ENCODE measurements around the gene PPP6R2. TPM values are rescaled to one million over a fixed set of nuclear protein-coding genes. Genes with fewer than 3 reads are reported as not detected.

The PPP6R2 gene
- total and polyA plus RNA-seq, 2 donors (not counting 3 experiments of a cell fraction or from before 2014, with no cell fraction given): 38.6 to 54.6 TPM

DNA sequence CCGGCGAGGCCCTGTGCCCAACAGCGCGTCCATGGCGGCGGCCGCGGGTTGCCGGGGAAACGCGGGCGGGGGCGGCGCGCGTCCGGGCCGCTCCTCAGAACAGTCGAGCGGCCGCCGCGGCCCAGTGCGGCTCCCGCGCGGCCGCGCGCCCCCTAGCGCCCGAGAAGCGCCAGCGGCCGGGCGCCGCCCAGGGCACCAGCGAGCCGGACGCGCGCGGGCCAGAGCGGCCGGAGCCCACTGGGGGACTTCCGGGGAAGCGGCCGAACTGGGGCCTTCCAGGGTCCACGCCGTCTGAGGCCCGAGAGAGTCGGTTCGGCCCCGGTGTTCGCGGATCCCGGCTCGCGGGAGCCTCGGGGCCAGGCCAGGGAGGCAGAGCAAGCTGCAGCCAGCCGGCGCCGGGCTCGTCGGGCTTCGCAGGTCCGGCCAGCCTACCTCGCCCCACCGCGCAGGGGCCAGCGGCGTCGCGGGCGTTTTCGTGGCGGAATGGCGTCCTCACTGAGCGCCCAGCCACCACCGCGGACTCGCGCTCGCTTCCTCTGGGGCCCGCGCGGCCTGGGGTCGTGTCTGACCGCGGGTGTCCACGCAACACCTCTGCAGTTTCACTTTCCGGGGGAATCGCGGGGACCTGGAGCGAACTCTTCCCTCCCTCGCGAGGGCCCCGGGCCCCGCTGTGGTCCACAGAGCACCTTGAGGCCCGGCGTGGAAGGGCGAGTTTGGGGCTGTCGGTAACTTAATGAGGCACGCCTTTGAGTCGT lies 16.0 kb upstream of the PPP6R2 start, which contains the start of gene DENND6B:
Gene DENND6B (minus strand): TSS at position 57 of the 755 bp plus-strand sequence. CDS start 24 bp downstream, at position 33.
- dilution Hi-C loops (cut with MboI; ENCODE audit: extremely low pct_ligation_motif_present, low sequenced_read_pairs) (no loop called here), intact Hi-C loops (cut with micrococcal nuclease) (loop anchor here (1.0 to 2.0 kb wide), 6 partner anchors 16 to 75 kb away; partner anchors contain the start of genes MAPK11 and PPP6R2)
- Histone ChIP-seq H4K20me1 (replicated peaks; ENCODE audit: control insufficient read depth, extremely low read depth, insufficient read depth, low read length) (no peaks in the 10 kb centered on the region), H3K4me2 (ENCODE audit: insufficient read depth, low read length) (peak within 1 kb of the TSS; percentile 81), H3K27ac (ENCODE audit: insufficient read depth, low read depth, low read length) (peak within 1 kb of the TSS; percentile 70), H3K79me2 (ENCODE audit: control insufficient read depth, insufficient read depth, low read length) (no peaks in the 10 kb centered on the region), H3K9me3 (replicated peaks; ENCODE audit: control insufficient read depth, insufficient read depth, low read length) (no peaks in the 10 kb centered on the region), H3K9ac (replicated peaks; ENCODE audit: extremely low read depth, insufficient read depth, low read length) (peak within 1 kb of the TSS; percentile 83), H3K27me3 (ENCODE audit: control insufficient read depth in 2 of 2, insufficient read depth in 2 of 2, low read length in 2 of 2) (no peaks in the 10 kb centered on the region), H3K4me3 (replicated peaks in 1 of 3; ENCODE audit: insufficient read depth in 1 of 3, low read depth in 1 of 3, low read length in 3 of 3) (peak within 1 kb of the TSS; percentile 16 to 58 (median 56)), H2AFZ (ENCODE audit: low read depth, low read length) (peak within 1 kb of the TSS; percentile 94), H3K9me1 (replicated peaks; ENCODE audit: control insufficient read depth, extremely low read depth, insufficient read depth, low read length) (no peaks in the 10 kb centered on the region), H3K4me1 (ENCODE audit: control insufficient read depth, extremely low read depth, insufficient read depth, low read length) (peaks cover 9% of the 10 kb centered on the region), H3K36me3 (ENCODE audit: control insufficient read depth in 2 of 2, extremely low read depth in 1 of 2, insufficient read depth in 2 of 2, low read length in 2 of 2) (no peaks in the 10 kb centered on the region)
- BruUV-seq (replicated peaks): TSS peak; percentile 69
- FAIRE-seq (peak; percentile 84), DNase-seq (ENCODE audit: low read depth, low spot score) (peak; percentile 64)
- POLR2A ChIA-PET: no interaction called here
- TF ChIP-seq, protein P1, sequence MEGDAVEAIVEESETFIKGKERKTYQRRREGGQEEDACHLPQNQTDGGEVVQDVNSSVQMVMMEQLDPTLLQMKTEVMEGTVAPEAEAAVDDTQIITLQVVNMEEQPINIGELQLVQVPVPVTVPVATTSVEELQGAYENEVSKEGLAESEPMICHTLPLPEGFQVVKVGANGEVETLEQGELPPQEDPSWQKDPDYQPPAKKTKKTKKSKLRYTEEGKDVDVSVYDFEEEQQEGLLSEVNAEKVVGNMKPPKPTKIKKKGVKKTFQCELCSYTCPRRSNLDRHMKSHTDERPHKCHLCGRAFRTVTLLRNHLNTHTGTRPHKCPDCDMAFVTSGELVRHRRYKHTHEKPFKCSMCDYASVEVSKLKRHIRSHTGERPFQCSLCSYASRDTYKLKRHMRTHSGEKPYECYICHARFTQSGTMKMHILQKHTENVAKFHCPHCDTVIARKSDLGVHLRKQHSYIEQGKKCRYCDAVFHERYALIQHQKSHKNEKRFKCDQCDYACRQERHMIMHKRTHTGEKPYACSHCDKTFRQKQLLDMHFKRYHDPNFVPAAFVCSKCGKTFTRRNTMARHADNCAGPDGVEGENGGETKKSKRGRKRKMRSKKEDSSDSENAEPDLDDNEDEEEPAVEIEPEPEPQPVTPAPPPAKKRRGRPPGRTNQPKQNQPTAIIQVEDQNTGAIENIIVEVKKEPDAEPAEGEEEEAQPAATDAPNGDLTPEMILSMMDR (IDR thresholded peaks at IDR 0.05; ENCODE audit: extremely low read depth in 1 of 2, insufficient read depth in 1 of 2, low read depth in 1 of 2, low read length in 2 of 2): peak; percentile 33 to 68
- TF ChIP-seq MYC (IDR thresholded peaks at IDR 0.05; ENCODE audit: low read depth, low read length) (no peak), POLR2A (IDR thresholded peaks at IDR 0.05; ENCODE audit: low read depth, low read length) (peak; percentile 89), FOS (IDR thresholded peaks at IDR 0.05; ENCODE audit: borderline replicate concordance, insufficient read depth, low read length) (no peak), GATA2 (IDR thresholded peaks at IDR 0.05; ENCODE audit: insufficient read depth, insufficient read length, low read depth, low read length) (no peak), POLR2AphosphoS5 (IDR thresholded peaks at IDR 0.05; ENCODE audit: insufficient read depth, low read depth, low read length) (peak; percentile 94)
- TF ChIP-seq, protein P2, sequence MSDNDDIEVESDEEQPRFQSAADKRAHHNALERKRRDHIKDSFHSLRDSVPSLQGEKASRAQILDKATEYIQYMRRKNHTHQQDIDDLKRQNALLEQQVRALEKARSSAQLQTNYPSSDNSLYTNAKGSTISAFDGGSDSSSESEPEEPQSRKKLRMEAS (IDR thresholded peaks at IDR 0.05; ENCODE audit: insufficient read depth, insufficient read length): no peak
- CTCF ChIA-PET: interaction anchor here (0.7 to 5.6 kb wide), 13 partner anchors 14 to 86 kb away, joined by 3 to 36 read pairs (median 4); partner anchors contain the start of genes HDAC10 and PLXNB2
